Sigmoid colon (tissue), 7 donors: ENCODE measurements around the gene ERRFI1. TPM values are rescaled to one million over a fixed set of nuclear protein-coding genes. Genes with fewer than 3 reads are reported as not detected.

Experiments
- DNase-seq: peaks from one replicate; pipeline ENCODE4 v3.0.0-alpha.2; 2019
- H3K27ac ChIP-seq, 4 donors: fragments of 200-600 bp; sonication (generic); one replicate each; pipeline ENCODE4 v1.5.1; 2016 to 2019; ENCODE audit warnings: mild to moderate bottlenecking in 1 of 4
- H3K27me3 ChIP-seq, 3 donors: fragments of 200-600 bp; sonication (generic); one replicate each; pipeline ENCODE4 v1.5.1; 2019; ENCODE audit warnings: mild to moderate bottlenecking in 1 of 3
- H3K36me3 ChIP-seq, 4 donors: fragments of 200-600 bp; sonication (generic); one replicate each; pipeline ENCODE4 v1.5.1; 2016 to 2019
- H3K4me1 ChIP-seq, 4 donors: fragments of 200-600 bp; sonication (generic); one replicate each; pipeline ENCODE4 v1.5.1; 2017 to 2019
- H3K4me3 ChIP-seq, 4 donors: fragments of 200-600 bp; sonication (generic); one replicate each; pipeline ENCODE4 v1.5.1; 2017 to 2019; ENCODE audit warnings: mild to moderate bottlenecking in 2 of 4, moderate library complexity in 1 of 4
- H3K9me3 ChIP-seq, 4 donors: fragments of 200-600 bp in 3 of 4; sonication (generic) in 3 of 4; one replicate each; pipeline versions ENCODE4 v1.5.1 to v1.6.1; 2013 to 2019
- CTCF ChIP-seq, 4 experiments: fragments of 450-650 bp in 3 of 4; fragments of 200-600 bp in 1 of 4; IDR thresholded peaks; one replicate each; pipeline ENCODE4 v1.5.1; 2016 to 2019; ENCODE audit warnings: antibody characterized with exemption in 4 of 4, mild to moderate bottlenecking in 3 of 4, moderate library complexity in 2 of 4
- EP300 ChIP-seq, 4 donors: sonication (generic); formaldehyde crosslinking; IDR thresholded peaks; one replicate each; pipeline ENCODE4 v1.6.1; 2017; ENCODE audit warnings: antibody characterized with exemption in 4 of 4
- POLR2A ChIP-seq, 2 donors: fragments of 450-650 bp; IDR thresholded peaks; one replicate each; pipeline ENCODE4 v1.6.1; 2016; ENCODE audit warnings: antibody characterized with exemption in 2 of 2, mild to moderate bottlenecking in 2 of 2, moderate library complexity in 2 of 2
- POLR2AphosphoS5 ChIP-seq, 4 donors: sonication (generic); formaldehyde crosslinking; IDR thresholded peaks; one replicate each; pipeline ENCODE4 v1.6.1; 2017; ENCODE audit warnings: antibody characterized with exemption in 4 of 4
- WGBS, 2 donors: extraction: QIAGEN DNeasy Blood & Tissue Kit; methylation state at CpG; one replicate each; pipeline ENCODE4 v1.1.7; 2013; 5-methylcytosine and 5-hydroxymethylcytosine counted together
- intact Hi-C: fragments of 100-400 bp; cut with DNase I; formaldehyde crosslinking; loops from one replicate; pipeline ENCODE4 v1.15.1; 2023
- polyA plus RNA-seq, 3 donors: library from polyadenylated mRNA; stranded (reverse); fragments of 200-250 nt; gene quantifications; one replicate each; pipeline ENCODE4 v1.2.3, GENCODE V29; 2013
- small RNA-seq, 3 donors: library from RNA; depleted of rRNA; stranded (forward); fragments of <200 nt; gene quantifications; one replicate each; pipeline ENCODE3, GENCODE V24; 2016
- total RNA-seq, 4 donors: library from RNA; depleted of rRNA; stranded (reverse); fragments of >200 nt; gene quantifications; one replicate each; pipeline ENCODE4 v1.1.0, GENCODE V29; 2016
- donor health status: healthy with polysubstance abuse.
- donor health status: Bipolar disorder and iron deficiency.
- donor health status: healthy.

The ERRFI1 gene
- total and polyA plus RNA-seq, 7 donors = 28.4 to 131 (median 81.1) TPM

- DNase-seq = peak; percentile 38
- Histone ChIP-seq H3K4me1 (peaks cover 0 to 40% (median 23%) of the 10 kb centered on the region in 4 donors), H3K9me3 (no peaks in the 10 kb centered on the region), H3K27me3 (no peaks in the 10 kb centered on the region), H3K36me3 (peaks cover 0 to 48% (median 25%) of the 10 kb centered on the region in 4 donors), H3K4me3 (peak overlapping the region; percentile 69 to 86 (median 84)), H3K27ac (peak overlapping the region in 2 of 4 donors; percentile 95 to 96)
- intact Hi-C loops = no loop called here
- TF ChIP-seq EP300 (IDR thresholded peaks at IDR 0.05) = no peak
- no peak for TF ChIP-seq CTCF (IDR thresholded peaks at IDR 0.05)
- no peak for TF ChIP-seq POLR2A (IDR thresholded peaks at IDR 0.05)
- no peak for TF ChIP-seq POLR2AphosphoS5 (IDR thresholded peaks at IDR 0.05)
- WGBS, 2 donors = 85% methylated on average over 11 of the region's 11 CpGs
These were observed 63.3 kb downstream of the ERRFI1 start for GRCh38 chr1:7962636-7963377.

GRCh38 chr1:7962014-7962335 lies 64.1 kb downstream of the ERRFI1 start:
- Histone ChIP-seq H3K27me3 (no peaks in the 10 kb centered on the region), H3K4me3 (peak overlapping the region; percentile 69 to 86 (median 84)), H3K36me3 (peaks cover 0 to 40% (median 25%) of the 10 kb centered on the region in 4 donors), H3K27ac (peak overlapping the region; percentile 92 to 97 (median 96)), H3K9me3 (no peaks in the 10 kb centered on the region), H3K4me1 (peaks cover 0 to 37% (median 23%) of the 10 kb centered on the region in 4 donors)
- DNase-seq = no peak
- TF ChIP-seq CTCF (IDR thresholded peaks at IDR 0.05) (no peak), POLR2AphosphoS5 (IDR thresholded peaks at IDR 0.05) (no peak), EP300 (IDR thresholded peaks at IDR 0.05) (no peak), POLR2A (IDR thresholded peaks at IDR 0.05) (no peak)
- intact Hi-C loops = no loop called here
- 0% methylated on average over 10 of the region's 10 CpGs for WGBS, 2 donors

Small RNA genes within 50 kb of the gene (small RNA-seq; reads per million reads assigned to genes)
- 0 reads per million in 3 donors for gene RF00019

Other genes with a start within 250 kb of the ERRFI1 start
- gene PER3, start 242.0 kb downstream of the ERRFI1 start, total RNA-seq = 10 to 100 TPM; 36.1 to 57.1 (median 44.9) TPM
- 1 to 10 TPM; 2.1 to 5.4 (median 5.3) TPM for gene PER3, start 242.0 kb downstream of the ERRFI1 start, polyA plus RNA-seq
- not detected for gene UTS2, start 173.2 kb downstream of the ERRFI1 start, total RNA-seq
- 1 to 10 TPM in 1 of 3 donors, under 1 TPM in 1, not detected in 1; 0.20 to 7.2 TPM for gene UTS2, start 173.2 kb downstream of the ERRFI1 start, polyA plus RNA-seq
- gene TNFRSF9, start 85.5 kb downstream of the ERRFI1 start, total RNA-seq = not detected
- gene TNFRSF9, start 85.5 kb downstream of the ERRFI1 start, polyA plus RNA-seq = 1 to 10 TPM in 2 of 3 donors, not detected in 1; 1.2 to 1.7 TPM
- 100 to 1,000 TPM; 176 to 252 (median 222) TPM for gene PARK7, start 64.6 kb downstream of the ERRFI1 start, total RNA-seq
- gene PARK7, start 64.6 kb downstream of the ERRFI1 start, polyA plus RNA-seq = 100 to 1,000 TPM; 243 to 270 (median 243) TPM